ENCODE measurements around the gene DOCK10. TPM values are rescaled to one million over a fixed set of nuclear protein-coding genes. Genes with fewer than 3 reads are reported as not detected.
A peak's percentile ranks its signal among the peaks of the same experiment; 100 is the strongest.

The DOCK10 gene
- total RNA-seq, 1 experiment from 2014 or later: 23.9 TPM

DNA sequence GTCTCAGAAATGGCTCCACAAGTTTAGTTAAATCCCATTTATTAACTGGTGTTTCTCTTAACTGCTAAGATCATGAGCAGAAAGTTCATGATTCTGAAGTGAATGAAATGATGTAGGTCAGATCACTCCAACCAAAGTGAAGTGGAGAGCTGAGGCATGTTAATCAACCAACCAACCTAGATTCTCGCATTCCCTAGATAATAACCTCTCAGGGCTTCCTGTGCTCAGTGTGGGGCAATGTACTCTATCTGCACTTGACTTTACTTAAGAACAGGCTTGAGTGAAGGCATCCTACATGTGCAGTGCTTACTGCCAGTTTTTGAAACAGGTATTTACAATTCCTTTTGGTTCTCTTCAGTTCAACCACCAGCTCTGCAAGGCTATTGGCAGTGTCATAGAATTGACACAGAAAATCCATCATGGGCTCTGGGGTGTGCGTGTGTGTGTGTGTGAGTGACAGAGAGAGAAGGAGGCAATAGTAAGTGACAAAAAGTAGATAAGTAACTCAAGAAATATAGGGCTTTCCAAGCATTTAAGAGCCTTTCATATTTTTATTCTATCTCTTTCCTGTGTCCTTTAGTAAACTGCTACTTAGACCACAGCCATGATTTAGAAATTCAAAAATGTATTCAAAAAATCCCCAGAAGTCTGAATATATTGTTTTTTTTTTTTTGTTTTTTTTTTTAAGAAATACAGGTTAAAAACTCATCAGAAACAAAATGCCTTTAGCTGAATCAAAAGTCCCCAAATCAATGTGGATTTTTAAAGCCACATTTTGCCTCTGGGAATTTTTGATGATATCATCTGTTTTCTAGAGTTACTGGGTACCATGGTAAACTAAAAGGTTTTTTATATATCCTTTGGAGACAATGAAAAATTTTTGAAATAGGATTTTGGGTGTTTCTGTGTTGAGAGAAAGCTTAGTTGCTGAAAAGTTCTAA lies 28.6 kb downstream of the DOCK10 start:
- no peak for DNase-seq (ENCODE audit: extremely low read depth, low read depth)

DNA sequence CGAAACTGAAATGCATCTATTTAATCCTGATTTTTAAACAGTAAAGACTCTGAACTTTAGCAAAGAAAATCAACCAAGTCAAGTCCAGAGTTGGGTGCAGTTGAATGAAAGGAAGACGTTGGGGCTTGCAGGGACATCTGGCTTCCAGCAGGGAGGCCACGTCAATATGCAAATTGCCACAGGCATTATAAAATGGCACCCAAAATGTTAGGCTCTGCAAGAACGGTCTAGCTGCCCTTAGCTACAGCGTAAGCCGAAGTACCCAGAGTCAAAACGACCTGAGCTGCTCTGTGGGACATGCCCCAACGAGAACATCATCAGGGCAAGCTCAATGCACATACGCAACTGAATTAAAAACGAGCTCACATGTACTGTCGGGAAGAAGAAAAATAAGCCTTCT lies 30.7 kb downstream of the DOCK10 start:
- no peak for DNase-seq (ENCODE audit: extremely low read depth, low read depth)

DNA sequence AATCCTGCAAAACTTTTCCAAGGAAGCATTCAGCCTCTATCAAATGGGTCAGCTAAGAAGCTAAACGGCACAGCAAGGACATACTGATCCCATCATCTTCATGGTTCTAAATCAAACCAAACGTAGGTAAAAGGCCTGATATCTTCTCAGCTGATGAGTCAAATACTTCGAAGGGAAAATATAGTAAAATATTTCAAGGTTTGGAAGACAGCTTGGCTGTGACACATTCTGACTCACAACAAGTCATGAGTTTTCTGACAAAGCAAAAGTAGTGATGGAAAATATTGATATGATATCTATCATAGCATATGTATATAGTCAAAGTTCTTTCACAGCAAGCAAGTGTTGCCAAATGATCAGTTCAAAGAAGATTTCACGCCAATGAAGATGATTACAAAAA lies 31.5 kb downstream of the DOCK10 start:
- peak; percentile 15 for DNase-seq (ENCODE audit: extremely low read depth, low read depth)

DNA sequence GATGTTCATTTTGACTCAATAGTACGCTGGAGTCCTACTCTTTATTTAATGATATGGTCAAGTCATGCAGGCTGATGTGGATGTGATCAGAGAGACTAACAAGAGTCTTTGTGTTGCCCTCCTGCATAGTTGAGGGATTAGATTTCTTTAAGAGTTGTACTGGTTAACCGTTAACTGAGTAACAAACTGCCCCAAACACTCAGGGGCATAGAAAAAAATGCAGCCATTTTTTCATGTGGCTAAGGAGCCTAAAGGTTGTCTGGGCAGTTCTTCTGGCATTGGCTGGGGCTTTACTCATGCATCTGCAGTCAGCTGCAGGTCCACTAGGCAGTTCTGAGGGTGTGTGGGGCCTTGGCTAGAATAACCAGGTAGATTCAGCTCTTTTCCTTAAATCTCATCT lies 32.5 kb downstream of the DOCK10 start:
- no peak for DNase-seq (ENCODE audit: extremely low read depth, low read depth)

DNA sequence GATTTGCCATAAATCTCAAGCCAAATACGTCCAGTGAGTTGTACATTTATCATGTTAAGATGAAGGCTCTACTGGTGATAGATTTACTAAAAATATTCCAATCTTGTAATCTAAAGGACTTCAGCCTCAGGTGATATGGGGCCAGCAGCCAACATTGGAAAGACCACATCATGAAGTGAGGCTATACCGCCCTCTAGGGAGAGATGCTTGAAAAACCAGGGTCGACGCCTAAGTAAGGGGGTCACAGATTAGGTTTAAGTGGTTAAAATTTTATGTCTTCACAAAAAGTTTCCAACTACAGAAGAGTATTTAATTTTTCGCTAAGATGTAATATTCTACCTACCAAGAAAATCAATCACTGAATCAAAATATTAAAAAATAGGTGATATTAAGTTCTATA lies 33.3 kb downstream of the DOCK10 start:
- DNase-seq (ENCODE audit: extremely low read depth, low read depth): peak; percentile 19

DNA sequence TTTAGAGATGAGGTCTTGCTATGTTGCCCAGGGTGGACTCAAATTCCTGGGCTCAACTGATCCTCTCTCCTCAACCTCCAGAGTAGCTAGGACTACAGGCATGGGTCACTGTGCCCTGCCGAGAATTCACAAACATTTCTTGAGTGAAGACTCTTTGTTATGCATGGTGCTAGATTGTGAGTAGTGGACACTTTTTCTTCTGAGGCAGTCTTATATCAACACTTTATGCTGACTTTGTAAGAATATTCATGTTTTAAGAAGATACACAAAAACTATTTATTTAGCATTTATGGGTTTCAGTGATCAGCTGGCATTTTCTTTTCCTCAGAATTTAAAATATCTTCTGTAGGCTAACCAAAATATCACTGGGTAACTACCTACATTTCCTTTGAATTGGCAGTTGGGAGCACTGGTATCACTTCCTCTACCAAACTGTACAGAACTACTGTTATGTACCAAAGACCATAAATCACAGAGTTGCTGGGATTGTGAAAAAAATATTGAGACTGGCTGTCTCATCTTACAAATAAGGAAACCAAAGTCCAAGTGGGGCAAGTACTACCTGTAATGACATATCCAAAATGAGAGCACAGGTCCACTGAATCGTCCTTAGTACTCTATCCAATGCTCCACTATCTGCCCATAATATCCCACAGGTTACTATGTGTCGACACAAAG lies 34.0 kb downstream of the DOCK10 start:
- no peak for DNase-seq (ENCODE audit: extremely low read depth, low read depth)

DNA sequence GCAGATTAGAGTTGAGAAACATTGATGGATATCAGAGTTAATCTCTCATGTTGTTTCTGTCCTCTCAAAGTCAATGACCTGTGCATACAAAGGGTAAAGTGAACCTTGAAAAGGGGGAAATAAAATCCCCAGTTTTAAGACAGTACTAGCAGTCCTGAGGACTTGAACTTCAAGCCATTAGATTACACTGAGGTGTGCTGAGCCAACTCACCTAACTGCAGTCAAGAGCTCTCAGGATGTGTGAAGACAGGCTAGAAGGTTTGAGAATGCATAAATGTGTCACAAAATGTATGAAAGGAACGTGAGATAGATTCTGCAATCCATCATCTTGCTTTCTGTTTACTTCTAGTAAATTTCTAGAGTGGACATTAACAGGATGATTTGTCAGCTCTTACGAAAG lies 35.5 kb downstream of the DOCK10 start:
- no peak for DNase-seq (ENCODE audit: extremely low read depth, low read depth)

DNA sequence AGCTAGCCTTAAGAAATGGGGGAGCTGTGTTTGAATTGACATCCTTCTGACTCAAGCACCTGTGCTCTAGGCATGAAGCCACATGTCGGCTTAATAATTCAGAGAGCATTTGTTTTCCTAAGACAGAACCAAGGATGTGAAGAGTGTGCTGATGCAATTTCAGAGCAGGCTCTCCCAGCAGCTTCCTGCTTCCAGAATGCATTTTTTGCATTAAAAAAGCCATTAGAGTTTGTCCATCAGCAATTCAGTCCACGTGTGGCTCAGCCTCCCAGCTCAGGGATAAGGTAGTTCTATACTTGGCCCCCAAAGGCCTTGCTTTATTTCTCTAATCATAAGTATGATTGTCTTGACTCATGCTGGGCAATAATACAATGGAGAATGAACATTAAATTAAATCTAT lies 37.7 kb downstream of the DOCK10 start:
- DNase-seq (ENCODE audit: extremely low read depth, low read depth): no peak

DNA sequence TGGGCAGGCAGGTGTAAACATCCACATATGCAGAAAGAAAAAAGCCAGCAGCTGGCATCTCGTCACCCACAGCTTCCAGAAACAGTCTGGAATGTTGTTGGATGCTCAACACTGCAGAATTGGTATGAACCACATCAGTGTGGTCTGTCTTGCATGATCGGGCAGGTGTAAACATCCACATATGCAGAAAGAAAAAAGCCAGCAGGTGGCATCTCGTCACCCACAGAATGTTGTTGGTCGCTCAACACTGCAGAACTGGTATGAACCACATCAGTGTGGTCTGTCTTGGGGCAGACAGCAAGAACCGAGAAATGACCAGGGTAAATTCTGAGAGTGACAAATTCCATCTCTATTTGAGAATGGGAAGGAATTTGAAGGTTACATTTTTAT lies 39.6 kb downstream of the DOCK10 start:
- DNase-seq (ENCODE audit: extremely low read depth, low read depth): no peak

DNA sequence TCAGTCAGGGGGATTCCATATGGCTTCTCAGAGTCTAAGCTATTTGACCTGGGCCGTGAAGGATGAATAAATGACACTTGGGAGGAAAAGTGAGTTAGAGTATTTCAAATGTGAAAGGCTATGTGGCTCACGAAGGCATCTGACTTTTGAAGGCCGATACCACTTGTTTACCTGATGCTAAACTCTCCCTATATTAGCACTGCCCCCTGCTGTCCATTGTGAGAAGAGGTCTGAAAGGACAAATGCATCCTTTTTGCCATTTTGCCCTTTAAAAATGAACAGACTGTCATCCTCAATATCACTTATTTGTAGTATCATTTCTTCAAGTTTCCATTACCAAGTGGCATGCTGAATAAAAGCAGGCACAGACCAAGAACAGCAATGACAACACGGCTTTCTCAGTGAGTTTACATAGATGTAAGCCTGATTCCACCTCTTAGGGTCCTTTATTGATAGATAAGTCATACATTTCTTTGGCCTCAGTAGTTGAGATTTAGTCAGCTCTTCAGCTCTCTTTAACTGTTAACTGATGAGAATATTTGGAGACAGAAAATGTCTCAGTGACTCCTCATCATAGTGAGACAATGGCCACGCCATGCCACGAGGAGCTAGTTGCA lies 40.1 kb downstream of the DOCK10 start:
- peak; percentile 62 for DNase-seq (ENCODE audit: extremely low read depth, low read depth)

DNA sequence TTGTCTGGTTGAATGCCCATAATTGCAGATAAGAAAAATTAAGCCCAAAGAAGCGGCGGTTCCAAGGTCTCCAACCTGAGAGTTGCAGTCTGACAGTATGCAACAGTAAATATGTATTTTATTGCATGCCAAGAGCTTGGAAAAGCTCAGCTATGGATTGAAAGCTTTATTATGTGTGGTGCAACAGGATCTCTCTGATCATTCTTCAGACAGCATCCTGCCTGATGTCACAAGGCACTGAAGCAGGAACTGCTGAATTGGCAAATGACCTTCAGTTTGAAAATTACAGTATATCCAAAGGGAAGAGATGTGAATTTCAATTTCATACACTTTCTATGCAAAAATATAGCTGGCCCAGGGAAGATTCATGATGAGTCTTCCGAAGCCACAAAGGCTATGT lies 42.5 kb downstream of the DOCK10 start:
- no peak for DNase-seq (ENCODE audit: extremely low read depth, low read depth)

DNA sequence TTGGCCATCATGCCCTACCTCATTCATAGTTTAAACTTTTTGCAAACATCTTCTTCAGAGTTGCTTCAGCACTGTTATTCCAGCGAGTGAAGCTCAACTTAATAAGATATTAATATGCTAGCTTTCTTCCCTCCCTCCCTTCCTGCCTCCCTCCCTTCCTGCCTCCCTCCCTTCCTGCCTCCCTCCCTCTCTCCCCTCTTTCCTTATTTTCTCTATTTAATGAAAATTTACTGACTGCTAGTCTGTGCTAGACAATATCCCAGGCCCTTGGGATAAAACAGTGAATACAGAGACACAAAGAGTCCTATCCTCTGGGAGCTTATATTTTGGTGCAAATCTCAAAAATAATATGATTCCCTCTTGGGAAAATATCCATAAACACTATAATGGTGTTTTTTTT lies 42.9 kb downstream of the DOCK10 start:
- no peak for DNase-seq (ENCODE audit: extremely low read depth, low read depth)

DNA sequence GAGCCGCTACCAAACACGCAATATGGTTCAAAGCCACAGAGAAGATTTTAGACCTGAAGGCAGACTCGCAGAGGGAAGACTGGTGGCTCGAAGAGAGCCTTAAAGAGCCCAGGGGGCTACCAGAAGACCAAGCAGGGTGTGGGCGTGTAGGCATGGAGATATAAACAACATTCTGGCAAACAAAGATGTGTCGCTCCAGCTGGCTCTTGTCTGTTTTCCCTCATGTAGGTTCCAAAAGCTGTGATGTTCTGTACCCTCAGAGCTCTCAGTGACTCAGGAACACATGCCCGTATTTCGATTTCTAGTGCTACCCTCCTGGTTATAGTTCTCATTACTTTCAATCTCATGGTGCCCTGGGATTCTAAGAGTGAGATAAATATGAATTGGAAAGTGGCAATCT lies 44.5 kb downstream of the DOCK10 start:
- no peak for DNase-seq (ENCODE audit: extremely low read depth, low read depth)

DNA sequence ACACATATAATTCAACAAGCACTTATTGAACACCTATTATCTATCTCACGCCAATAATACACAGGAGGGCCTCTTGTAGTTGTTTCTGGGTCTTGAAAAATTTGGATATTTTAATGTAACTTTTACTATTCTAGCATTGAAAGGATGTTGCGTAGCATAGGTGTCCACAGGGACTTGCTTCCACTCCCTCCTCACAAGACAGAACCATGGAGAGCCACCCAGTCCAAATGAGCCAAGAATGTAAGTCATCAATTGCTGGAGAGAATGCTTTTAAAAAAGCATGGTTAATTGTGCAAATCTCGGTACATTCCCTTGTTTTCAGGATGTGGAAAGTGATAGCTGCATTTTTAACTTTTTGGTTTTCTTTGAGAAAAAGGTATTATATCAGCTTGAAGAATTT lies 46.8 kb downstream of the DOCK10 start:
- no peak for DNase-seq (ENCODE audit: extremely low read depth, low read depth)

DNA sequence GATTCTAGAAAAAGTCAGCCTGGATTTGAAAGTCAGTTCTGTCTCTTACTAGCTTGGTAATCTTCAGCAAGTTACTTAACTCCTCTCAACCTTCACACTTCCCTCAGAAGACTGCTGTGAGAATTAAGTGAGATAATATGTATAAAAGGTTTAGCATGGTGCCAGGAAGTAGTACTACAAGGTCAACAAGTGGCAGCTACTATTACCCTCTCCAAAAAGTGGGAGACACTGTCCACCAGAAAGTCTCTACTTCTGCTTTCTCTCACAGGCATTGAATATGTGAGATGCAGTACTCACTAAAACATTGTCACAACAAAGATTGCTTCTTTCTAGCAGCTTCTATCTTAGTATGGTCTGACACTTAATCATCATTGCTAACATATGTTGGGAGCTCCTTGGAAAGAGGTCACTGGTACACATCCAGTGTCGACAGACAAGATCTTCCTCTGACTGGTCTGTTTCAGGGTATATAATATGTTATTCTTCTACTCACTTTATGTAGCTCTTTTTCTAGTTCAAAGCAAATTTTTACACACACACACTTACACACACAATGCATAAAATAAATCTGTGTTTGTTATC lies 47.9 kb downstream of the DOCK10 start:
- DNase-seq (ENCODE audit: extremely low read depth, low read depth): no peak

DNA sequence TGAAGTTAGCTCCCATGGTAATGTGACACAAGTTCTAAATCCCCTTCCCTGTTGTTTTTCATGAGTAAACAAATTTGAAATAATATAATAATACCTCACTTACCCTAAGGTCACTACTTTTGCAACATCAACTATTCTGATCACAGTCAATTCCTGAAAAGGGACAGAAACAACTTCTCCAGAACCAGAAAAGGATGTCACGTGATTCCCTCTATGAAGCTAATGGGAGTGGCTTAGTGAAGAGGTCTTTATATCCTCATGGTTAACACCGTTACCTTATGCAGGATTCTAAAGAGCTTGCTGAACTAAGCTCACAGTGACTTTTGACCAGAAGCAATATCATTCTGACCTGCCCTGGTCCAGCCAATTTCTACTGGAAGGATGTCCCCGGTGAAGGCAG lies 51.6 kb downstream of the DOCK10 start:
- no peak for DNase-seq (ENCODE audit: extremely low read depth, low read depth)

DNA sequence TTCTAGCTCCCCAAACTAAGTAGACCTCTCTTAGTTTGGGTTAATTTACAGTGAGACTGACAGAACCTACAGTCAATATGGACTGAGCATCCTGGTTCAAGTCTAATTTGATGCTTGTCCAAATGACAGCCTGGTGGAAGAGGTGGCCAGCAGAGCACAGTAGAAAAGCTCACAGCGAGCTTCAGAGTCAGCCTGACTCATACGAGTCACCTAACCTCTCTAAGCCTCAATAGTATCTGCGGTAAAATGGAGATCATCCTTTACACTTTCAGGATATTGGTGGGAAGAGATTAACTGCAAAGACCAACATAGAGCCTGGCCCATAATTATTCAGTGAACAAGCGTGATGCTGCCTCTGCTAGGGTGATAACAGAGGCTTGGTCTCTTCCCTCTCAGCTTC lies 54.5 kb downstream of the DOCK10 start:
- no peak for DNase-seq (ENCODE audit: extremely low read depth, low read depth)

DNA sequence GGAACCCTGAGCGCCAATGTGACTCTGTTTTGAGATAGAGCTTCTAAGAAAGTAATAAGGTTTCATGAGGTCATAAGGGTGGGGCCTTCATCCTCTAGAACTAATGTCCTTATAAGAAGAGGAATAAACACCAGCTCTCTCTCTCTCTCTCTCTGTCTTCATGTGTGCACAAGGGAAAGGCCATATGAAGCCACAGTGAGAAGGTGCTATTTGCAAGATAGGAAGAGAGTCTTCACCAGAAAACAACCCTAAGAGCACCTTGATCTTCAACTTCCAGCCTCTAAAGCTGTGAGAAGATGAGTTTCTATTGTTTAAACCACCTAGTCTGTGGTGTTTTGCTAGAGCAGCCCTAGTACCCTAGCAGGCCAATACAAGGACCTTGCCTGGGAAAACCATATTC lies 55.8 kb downstream of the DOCK10 start:
- DNase-seq (ENCODE audit: extremely low read depth, low read depth): no peak

DNA sequence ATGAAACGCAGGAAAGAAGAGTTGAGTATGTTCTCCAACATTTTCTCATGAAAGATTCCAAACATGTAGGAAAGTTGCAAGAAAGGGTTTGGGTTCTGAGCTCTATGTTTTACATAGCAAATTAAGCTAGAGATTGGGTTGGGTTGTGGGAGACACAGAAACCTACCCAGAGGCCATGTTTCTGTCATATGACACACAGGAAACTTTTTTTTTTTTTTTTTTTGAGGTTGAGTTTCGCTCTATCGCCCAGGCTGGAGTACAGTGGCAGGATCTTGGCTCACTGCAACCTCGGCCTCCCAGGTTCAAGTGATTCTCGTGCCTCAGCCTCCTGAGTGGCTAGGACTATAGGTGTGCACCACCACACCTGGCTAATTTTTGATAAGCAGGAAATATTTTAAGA lies 57.6 kb downstream of the DOCK10 start:
- DNase-seq (ENCODE audit: extremely low read depth, low read depth): no peak

DNA sequence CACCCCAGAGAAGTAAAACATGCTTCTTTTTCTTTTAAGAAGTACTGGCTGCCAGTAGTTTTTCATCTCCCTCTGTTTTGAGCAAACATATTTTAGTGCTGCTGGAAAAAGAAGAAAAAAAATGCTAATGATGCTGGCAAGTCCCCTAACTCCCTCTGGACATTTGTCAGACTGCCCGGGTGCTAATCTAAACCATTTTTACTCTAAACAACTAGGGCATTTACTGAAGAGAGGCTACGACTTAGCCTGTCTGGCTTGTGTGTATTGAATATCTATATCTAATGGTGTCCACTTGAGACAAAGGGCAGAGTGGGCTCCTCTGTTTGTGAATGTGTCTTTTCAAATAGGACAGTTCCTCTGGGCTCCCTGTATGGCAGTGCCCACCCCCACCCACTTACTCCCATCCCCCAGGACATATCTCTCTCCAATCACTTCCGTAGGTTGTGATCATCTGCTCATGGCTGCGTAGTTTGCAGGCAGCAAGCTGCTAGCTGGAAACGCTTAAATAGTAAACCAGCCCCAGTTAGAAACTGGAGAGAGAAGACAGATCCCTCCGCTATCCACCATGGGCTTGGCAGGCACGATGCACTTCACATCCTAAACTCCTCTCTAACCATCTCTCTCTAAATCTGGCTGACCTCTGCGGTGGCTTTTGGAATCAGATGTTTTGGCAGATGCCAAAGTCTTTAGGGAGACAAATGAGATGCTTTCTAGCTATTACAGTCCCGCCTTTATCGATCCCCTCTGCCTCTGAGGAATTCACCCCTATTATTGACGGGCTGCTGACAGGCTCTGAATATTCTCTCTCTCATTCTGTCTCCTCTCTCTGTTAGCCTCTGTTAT lies 58.3 kb downstream of the DOCK10 start:
- no peak for DNase-seq (ENCODE audit: extremely low read depth, low read depth)
